Testis (tissue), 3 donors: ENCODE results near the gene PRR33. TPM values are rescaled to one million over a fixed set of nuclear protein-coding genes. Genes with fewer than 3 reads are reported as not detected.

Experiments
- DNase-seq: peaks from one replicate; pipeline ENCODE4 v3.0.0-alpha.2; 2019
- H3K27ac ChIP-seq, 2 donors: fragments of 200-600 bp; sonication (generic); one replicate each; pipeline ENCODE4 v1.5.1; 2019
- H3K27me3 ChIP-seq: fragments of 200-600 bp; sonication (generic); one replicate; pipeline ENCODE4 v1.5.1; 2019
- H3K36me3 ChIP-seq: fragments of 200-600 bp; sonication (generic); one replicate; pipeline ENCODE4 v1.5.1; 2017; ENCODE audit warnings: low read depth; ENCODE audit errors: missing control alignments
- H3K4me1 ChIP-seq: fragments of 200-600 bp; sonication (generic); one replicate; pipeline ENCODE4 v1.5.1; 2019
- H3K4me3 ChIP-seq, 2 donors: fragments of 200-600 bp; sonication (generic); one replicate each; pipeline ENCODE4 v1.5.1; 2017 to 2019
- H3K9me3 ChIP-seq: fragments of 200-600 bp; sonication (generic); one replicate; pipeline ENCODE4 v1.5.1; 2017
- POLR2A ChIP-seq: fragments of 450-650 bp; IDR thresholded peaks from one replicate; pipeline ENCODE4 v1.6.1; 2017; ENCODE audit warnings: antibody characterized with exemption, mild to moderate bottlenecking, moderate library complexity
- WGBS, 2 donors: methylation state at CpG; one replicate each; pipeline ENCODE4 v1.1.5; 2018; 5-methylcytosine and 5-hydroxymethylcytosine counted together
- intact Hi-C: fragments of 100-400 bp; cut with DNase I; formaldehyde crosslinking; loops from one replicate; pipeline ENCODE4 v1.15.1; 2023; ENCODE audit warnings: low total_unique reads
- polyA plus RNA-seq: library from polyadenylated mRNA; stranded (reverse); fragments of 350-450 nt; fragmentation: Illumina TruSeq; extraction: RNeasy Lipid Tissue Mini Kit (QIAGEN cat#74804); gene quantifications from one replicate; pipeline ENCODE4 v1.2.3, GENCODE V29; 2014; ENCODE audit warnings: low read depth, low replicate concordance; ENCODE audit not compliant: insufficient read depth
- total RNA-seq, 2 donors: library from RNA; depleted of rRNA; stranded (reverse); fragments of >200 nt; gene quantifications; one replicate each; pipeline ENCODE4 v1.2.3, GENCODE V29; 2016
- TF ChIP-seq, protein P1 (sequence below), 3 experiments: fragments of 450-650 bp in 2 of 3; fragments of 200-600 bp in 1 of 3; sonication (generic) in 1 of 3; IDR thresholded peaks; one replicate each; pipeline ENCODE4 v1.5.1; 2016 to 2019; ENCODE audit warnings: antibody characterized with exemption in 3 of 3, mild to moderate bottlenecking in 2 of 3, moderate library complexity in 1 of 3

The PRR33 gene
- total and polyA plus RNA-seq, 3 donors from 2014 or later = 0.06 TPM; not detected in 2

DNA sequence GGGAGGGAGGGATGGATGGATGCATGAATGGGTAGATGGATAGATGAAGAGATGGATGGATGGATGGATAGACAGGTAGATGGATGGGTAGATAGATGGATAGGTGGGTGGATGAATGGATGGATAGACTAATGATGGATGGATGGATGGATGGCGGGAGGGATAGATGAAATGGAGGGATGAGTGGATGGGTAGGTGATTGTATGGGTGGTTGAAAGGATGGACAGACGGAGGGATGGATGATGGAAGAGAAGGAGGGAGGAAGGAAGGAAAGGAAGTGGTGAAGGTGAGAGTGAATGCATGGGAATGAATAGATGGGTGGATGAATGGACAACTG is 24.1 kb upstream of the PRR33 start:
- WGBS, 2 donors = 96 to 100% methylated on average over 2 of the region's 2 CpGs
- H3K27me3 ChIP-seq = no peaks in the 10 kb centered on the region
- no peaks in the 10 kb centered on the region for H3K36me3 ChIP-seq
- peaks cover 9% of the 10 kb centered on the region for H3K4me1 ChIP-seq
- H3K4me3 ChIP-seq = no peak overlapping the region
- no peaks in the 10 kb centered on the region for H3K9me3 ChIP-seq
- DNase-seq = no peak
- intact Hi-C loops = loop anchor here (1.0 kb wide), 1 partner anchor 22 kb away; no protein-coding TSS in a partner anchor
- no peak overlapping the region for H3K27ac ChIP-seq
- TF ChIP-seq POLR2A = no peak
- TF ChIP-seq, protein P1, sequence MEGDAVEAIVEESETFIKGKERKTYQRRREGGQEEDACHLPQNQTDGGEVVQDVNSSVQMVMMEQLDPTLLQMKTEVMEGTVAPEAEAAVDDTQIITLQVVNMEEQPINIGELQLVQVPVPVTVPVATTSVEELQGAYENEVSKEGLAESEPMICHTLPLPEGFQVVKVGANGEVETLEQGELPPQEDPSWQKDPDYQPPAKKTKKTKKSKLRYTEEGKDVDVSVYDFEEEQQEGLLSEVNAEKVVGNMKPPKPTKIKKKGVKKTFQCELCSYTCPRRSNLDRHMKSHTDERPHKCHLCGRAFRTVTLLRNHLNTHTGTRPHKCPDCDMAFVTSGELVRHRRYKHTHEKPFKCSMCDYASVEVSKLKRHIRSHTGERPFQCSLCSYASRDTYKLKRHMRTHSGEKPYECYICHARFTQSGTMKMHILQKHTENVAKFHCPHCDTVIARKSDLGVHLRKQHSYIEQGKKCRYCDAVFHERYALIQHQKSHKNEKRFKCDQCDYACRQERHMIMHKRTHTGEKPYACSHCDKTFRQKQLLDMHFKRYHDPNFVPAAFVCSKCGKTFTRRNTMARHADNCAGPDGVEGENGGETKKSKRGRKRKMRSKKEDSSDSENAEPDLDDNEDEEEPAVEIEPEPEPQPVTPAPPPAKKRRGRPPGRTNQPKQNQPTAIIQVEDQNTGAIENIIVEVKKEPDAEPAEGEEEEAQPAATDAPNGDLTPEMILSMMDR (IDR thresholded peaks at IDR 0.05) = no peak

DNA sequence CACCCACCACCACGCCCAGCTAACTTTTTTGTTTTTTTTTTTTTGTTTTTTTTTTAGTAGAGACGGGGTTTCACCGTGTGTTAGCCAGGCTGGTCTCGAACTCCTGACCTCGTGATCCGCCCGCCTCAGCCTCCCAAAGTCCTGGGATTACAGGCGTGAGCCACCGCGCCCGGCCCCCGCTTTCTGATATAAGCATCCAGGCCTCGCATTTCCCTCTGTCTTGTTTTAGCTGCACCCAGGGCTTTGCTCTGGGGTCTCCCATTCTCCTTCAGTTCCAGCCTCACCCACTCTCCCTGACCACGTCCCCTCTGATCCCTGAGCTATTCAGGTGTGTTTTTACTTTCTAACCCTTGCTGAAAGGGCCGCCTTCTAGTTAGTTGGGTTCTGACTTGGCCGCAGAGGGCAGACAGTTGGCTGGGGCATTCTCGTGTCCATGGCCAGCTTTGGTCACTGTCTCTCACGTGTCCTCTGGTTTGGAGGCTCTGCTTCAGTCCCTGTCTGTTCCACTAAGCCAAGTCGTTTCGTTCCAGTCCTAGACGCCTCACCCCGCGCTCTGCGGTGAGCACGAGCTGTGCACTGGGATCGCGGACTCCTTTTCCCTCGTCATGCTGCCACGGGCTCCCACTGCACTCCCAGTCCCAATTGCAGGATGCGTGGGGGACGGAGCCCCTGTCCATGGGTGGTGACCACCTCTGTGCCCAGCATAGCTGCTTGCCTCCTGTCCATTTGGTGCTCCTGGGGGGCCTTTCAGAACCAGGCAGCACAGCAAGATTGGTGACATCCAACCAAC is 21.8 kb upstream of the PRR33 start:
- Histone ChIP-seq H3K9me3 (no peaks in the 10 kb centered on the region), H3K27me3 (no peaks in the 10 kb centered on the region), H3K36me3 (no peaks in the 10 kb centered on the region), H3K27ac (no peak overlapping the region), H3K4me3 (no peak overlapping the region), H3K4me1 (peaks cover 9% of the 10 kb centered on the region)
- no peak for TF ChIP-seq POLR2A
- TF ChIP-seq, protein P1 (IDR thresholded peaks at IDR 0.05) = no peak
- 88 to 95% methylated on average over 31 of the region's 31 CpGs for WGBS, 2 donors
- DNase-seq = no peak
- intact Hi-C loops = no loop called here

DNA sequence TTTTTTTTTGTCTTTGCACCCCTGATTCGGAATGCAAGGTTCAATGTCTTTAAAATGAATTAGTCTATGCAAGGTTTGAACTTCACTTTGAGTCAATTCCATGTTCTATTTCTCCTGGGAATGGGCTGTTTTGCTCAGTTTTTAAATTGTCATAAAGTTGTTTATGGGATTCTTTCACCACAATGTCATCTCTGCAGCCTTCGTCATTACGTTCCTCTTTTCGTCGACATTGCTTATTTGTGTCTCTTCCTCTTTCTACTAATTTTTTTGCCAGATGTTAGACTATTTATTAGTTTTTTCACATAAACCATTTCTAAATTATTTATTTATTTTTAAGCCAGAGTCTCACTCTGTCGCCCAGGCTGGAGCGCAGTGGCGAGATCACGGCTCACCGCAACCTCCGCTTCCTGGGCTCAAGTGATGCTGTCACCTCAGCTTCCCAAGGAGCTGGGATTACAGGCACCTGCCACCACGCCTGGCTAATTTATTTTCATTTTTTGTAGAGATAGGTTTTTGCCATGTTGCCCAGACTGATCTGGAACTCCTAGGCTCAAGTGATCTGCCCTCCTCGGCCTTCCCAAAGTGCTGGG is 20.7 kb upstream of the PRR33 start:
- Histone ChIP-seq H3K36me3 (no peaks in the 10 kb centered on the region), H3K27ac (no peak overlapping the region), H3K9me3 (no peaks in the 10 kb centered on the region), H3K4me3 (no peak overlapping the region), H3K4me1 (peaks cover 8% of the 10 kb centered on the region), H3K27me3 (no peaks in the 10 kb centered on the region)
- TF ChIP-seq, protein P1 (IDR thresholded peaks at IDR 0.05) = no peak
- no peak for TF ChIP-seq POLR2A
- 88 to 90% methylated on average over 13 of the region's 13 CpGs for WGBS, 2 donors
- no peak for DNase-seq
- intact Hi-C loops = no loop called here

DNA sequence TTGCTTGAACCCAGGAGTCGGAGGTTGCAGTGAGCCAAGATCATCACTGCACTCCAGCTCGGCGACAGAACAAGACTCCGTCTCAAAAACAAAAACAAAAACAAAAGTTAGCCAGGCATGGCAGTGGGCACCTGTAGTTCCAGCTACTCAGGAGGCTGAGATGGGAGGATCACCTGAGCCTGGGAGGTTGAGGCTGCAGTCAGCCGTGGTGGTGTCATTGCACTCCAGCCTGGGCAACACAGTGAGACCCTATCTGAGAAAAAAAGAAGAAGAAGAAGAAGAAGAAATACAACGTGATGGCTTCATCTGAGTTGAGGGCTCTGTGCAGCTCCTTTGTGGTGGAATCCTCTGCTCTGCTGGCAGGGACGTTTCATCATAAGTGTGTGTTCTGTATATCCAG is 17.8 kb upstream of the PRR33 start:
- Histone ChIP-seq H3K27me3 (no peaks in the 10 kb centered on the region), H3K4me3 (no peak overlapping the region)
- no peak for DNase-seq

More for the DNA sequence above, 17.8 kb upstream of the PRR33 start:
- H3K36me3 ChIP-seq = no peaks in the 10 kb centered on the region
- H3K4me1 ChIP-seq = peaks cover 15% of the 10 kb centered on the region
- no peak overlapping the region for H3K27ac ChIP-seq
- no peaks in the 10 kb centered on the region for H3K9me3 ChIP-seq
- WGBS, 2 donors = 90 to 91% methylated on average over 7 of the region's 7 CpGs
- intact Hi-C loops = no loop called here
- no peak for TF ChIP-seq POLR2A
- TF ChIP-seq, protein P1 (IDR thresholded peaks at IDR 0.05) = no peak
